HL-60 (cell line): ENCODE measurements around the gene PPP1CC.

Source experiments
- GABPA ChIP-seq: IDR thresholded peaks from 2 replicates; pipeline ENCODE4 v1.6.1; 2012; ENCODE audit warnings: low read depth
- POLR2AphosphoS5 ChIP-seq: IDR thresholded peaks from 2 replicates; pipeline ENCODE4 v1.6.1; 2012; ENCODE audit warnings: low read depth
- SPI1 ChIP-seq: IDR thresholded peaks from 2 replicates; pipeline ENCODE4 v1.6.1; 2012; ENCODE audit warnings: low read depth, mild to moderate bottlenecking, borderline replicate concordance
- TF ChIP-seq, protein P1 (sequence below): IDR thresholded peaks from one replicate; pipeline ENCODE4 v1.5.1; 2011; ENCODE audit warnings: low read length, control low read depth, inconsistent platforms; ENCODE audit not compliant: insufficient read depth
- TF ChIP-seq, protein P2 (sequence below): IDR thresholded peaks from 2 replicates; pipeline ENCODE4 v1.6.1; 2012; ENCODE audit warnings: low read depth; ENCODE audit not compliant: insufficient replicate concordance

DNA sequence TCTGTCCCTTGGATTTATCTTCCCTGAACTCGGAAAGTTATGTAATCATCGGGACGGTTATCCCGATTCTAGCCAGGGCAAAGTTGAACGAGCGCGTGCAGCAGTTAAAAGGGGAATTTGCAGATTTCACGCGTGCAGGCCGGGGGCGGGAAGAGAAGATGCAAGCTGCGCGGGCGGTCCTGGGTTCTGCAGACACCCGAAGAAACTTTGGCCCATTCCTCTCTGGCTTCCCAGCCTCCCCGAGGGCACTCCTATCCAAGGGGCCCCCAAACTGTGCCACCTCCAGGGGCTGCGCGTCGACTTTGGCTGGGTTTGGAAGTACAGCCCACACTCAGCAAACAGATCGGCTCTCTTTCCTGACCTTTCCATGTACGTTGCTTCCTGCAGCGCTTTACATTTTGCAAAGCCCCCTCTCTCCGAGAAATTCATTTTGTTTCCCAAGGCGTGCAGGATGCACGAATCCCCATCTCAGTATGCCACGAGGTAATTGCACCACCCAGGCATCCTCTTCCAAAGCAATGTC, 941 bp upstream of the PPP1CC start:
- TF ChIP-seq, protein P1, sequence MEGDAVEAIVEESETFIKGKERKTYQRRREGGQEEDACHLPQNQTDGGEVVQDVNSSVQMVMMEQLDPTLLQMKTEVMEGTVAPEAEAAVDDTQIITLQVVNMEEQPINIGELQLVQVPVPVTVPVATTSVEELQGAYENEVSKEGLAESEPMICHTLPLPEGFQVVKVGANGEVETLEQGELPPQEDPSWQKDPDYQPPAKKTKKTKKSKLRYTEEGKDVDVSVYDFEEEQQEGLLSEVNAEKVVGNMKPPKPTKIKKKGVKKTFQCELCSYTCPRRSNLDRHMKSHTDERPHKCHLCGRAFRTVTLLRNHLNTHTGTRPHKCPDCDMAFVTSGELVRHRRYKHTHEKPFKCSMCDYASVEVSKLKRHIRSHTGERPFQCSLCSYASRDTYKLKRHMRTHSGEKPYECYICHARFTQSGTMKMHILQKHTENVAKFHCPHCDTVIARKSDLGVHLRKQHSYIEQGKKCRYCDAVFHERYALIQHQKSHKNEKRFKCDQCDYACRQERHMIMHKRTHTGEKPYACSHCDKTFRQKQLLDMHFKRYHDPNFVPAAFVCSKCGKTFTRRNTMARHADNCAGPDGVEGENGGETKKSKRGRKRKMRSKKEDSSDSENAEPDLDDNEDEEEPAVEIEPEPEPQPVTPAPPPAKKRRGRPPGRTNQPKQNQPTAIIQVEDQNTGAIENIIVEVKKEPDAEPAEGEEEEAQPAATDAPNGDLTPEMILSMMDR = no peak
- TF ChIP-seq POLR2AphosphoS5 (no peak), GABPA (no peak), SPI1 (no peak)
- TF ChIP-seq, protein P2, sequence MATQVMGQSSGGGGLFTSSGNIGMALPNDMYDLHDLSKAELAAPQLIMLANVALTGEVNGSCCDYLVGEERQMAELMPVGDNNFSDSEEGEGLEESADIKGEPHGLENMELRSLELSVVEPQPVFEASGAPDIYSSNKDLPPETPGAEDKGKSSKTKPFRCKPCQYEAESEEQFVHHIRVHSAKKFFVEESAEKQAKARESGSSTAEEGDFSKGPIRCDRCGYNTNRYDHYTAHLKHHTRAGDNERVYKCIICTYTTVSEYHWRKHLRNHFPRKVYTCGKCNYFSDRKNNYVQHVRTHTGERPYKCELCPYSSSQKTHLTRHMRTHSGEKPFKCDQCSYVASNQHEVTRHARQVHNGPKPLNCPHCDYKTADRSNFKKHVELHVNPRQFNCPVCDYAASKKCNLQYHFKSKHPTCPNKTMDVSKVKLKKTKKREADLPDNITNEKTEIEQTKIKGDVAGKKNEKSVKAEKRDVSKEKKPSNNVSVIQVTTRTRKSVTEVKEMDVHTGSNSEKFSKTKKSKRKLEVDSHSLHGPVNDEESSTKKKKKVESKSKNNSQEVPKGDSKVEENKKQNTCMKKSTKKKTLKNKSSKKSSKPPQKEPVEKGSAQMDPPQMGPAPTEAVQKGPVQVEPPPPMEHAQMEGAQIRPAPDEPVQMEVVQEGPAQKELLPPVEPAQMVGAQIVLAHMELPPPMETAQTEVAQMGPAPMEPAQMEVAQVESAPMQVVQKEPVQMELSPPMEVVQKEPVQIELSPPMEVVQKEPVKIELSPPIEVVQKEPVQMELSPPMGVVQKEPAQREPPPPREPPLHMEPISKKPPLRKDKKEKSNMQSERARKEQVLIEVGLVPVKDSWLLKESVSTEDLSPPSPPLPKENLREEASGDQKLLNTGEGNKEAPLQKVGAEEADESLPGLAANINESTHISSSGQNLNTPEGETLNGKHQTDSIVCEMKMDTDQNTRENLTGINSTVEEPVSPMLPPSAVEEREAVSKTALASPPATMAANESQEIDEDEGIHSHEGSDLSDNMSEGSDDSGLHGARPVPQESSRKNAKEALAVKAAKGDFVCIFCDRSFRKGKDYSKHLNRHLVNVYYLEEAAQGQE = no peak
